ENCODE measurements around the gene COL7A1. TPM values are rescaled to one million over a fixed set of nuclear protein-coding genes. Genes with fewer than 3 reads are reported as not detected.

COL7A1 gene
- total RNA-seq, 1 experiment from 2014 or later: 8.1 TPM

DNA sequence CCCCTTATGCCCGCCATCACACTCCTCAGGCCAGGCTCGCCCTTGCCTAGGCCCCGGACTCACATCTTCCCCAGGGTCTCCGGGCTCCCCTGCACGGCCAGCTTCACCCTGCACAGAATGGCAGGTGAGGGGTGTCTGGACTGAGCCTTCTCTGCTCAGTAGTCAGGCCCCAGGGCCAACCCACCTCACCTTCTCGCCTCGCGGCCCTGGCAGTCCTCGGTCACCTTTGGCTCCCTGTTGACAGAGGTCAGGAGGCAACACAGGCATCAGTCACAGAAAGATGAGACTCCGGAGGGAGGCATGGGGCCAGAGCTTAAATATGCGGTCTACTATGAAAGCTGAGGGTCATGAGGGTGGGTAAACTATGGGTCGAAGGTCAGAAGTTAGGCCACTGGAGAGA, 23.2 kb downstream of the COL7A1 start:
- TF ChIP-seq AR (CRISPR knock-in tag; IDR thresholded peaks at IDR 0.05): no peak
- no peak for TF ChIP-seq ZNF219 (CRISPR knock-in tag; IDR thresholded peaks at IDR 0.05; ENCODE audit: borderline replicate concordance)
- TF ChIP-seq STAT6 (CRISPR knock-in tag; conservative IDR thresholded peaks at IDR 0.05; ENCODE audit: low read depth): no peak
- no peak for TF ChIP-seq SP1 (CRISPR knock-in tag; conservative IDR thresholded peaks at IDR 0.05)
- TF ChIP-seq ZBTB21 (CRISPR knock-in tag; IDR thresholded peaks at IDR 0.05; ENCODE audit: borderline replicate concordance): no peak
- TF ChIP-seq ETV6 (CRISPR knock-in tag; IDR thresholded peaks at IDR 0.05): no peak
- no peak for TF ChIP-seq ZNF396 (CRISPR knock-in tag; IDR thresholded peaks at IDR 0.05; ENCODE audit: borderline replicate concordance)
- TF ChIP-seq TP53 (CRISPR knock-in tag; IDR thresholded peaks at IDR 0.05): no peak
- TF ChIP-seq SMAD3 (CRISPR knock-in tag; IDR thresholded peaks at IDR 0.05; ENCODE audit: borderline replicate concordance): no peak
- TF ChIP-seq OVOL2 (CRISPR knock-in tag; IDR thresholded peaks at IDR 0.05; ENCODE audit: borderline replicate concordance): no peak
- TF ChIP-seq, protein P1, sequence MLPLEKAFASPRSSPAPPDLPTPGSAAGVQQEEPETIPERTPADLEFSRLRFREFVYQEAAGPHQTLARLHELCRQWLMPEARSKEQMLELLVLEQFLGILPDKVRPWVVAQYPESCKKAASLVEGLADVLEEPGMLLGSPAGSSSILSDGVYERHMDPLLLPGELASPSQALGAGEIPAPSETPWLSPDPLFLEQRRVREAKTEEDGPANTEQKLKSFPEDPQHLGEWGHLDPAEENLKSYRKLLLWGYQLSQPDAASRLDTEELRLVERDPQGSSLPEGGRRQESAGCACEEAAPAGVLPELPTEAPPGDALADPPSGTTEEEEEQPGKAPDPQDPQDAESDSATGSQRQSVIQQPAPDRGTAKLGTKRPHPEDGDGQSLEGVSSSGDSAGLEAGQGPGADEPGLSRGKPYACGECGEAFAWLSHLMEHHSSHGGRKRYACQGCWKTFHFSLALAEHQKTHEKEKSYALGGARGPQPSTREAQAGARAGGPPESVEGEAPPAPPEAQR (CRISPR knock-in tag; IDR thresholded peaks at IDR 0.05): no peak
- TF ChIP-seq TEAD4 (CRISPR knock-in tag; IDR thresholded peaks at IDR 0.05): no peak
- no peak for TF ChIP-seq MXD4 (CRISPR knock-in tag; IDR thresholded peaks at IDR 0.05; ENCODE audit: borderline replicate concordance)
- no peak for TF ChIP-seq PRDM15 (CRISPR knock-in tag; IDR thresholded peaks at IDR 0.05)
- TF ChIP-seq, protein P2, sequence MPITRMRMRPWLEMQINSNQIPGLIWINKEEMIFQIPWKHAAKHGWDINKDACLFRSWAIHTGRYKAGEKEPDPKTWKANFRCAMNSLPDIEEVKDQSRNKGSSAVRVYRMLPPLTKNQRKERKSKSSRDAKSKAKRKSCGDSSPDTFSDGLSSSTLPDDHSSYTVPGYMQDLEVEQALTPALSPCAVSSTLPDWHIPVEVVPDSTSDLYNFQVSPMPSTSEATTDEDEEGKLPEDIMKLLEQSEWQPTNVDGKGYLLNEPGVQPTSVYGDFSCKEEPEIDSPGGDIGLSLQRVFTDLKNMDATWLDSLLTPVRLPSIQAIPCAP (CRISPR knock-in tag; IDR thresholded peaks at IDR 0.05): no peak
- no peak for TF ChIP-seq NFE2L1 (CRISPR knock-in tag; IDR thresholded peaks at IDR 0.05)
- TF ChIP-seq, protein P3, sequence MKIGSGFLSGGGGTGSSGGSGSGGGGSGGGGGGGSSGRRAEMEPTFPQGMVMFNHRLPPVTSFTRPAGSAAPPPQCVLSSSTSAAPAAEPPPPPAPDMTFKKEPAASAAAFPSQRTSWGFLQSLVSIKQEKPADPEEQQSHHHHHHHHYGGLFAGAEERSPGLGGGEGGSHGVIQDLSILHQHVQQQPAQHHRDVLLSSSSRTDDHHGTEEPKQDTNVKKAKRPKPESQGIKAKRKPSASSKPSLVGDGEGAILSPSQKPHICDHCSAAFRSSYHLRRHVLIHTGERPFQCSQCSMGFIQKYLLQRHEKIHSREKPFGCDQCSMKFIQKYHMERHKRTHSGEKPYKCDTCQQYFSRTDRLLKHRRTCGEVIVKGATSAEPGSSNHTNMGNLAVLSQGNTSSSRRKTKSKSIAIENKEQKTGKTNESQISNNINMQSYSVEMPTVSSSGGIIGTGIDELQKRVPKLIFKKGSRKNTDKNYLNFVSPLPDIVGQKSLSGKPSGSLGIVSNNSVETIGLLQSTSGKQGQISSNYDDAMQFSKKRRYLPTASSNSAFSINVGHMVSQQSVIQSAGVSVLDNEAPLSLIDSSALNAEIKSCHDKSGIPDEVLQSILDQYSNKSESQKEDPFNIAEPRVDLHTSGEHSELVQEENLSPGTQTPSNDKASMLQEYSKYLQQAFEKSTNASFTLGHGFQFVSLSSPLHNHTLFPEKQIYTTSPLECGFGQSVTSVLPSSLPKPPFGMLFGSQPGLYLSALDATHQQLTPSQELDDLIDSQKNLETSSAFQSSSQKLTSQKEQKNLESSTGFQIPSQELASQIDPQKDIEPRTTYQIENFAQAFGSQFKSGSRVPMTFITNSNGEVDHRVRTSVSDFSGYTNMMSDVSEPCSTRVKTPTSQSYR (CRISPR knock-in tag; IDR thresholded peaks at IDR 0.05): no peak
- no peak for TF ChIP-seq ZNF512 (CRISPR knock-in tag; IDR thresholded peaks at IDR 0.05; ENCODE audit: borderline replicate concordance)
- no peak for TF ChIP-seq ZNF232 (CRISPR knock-in tag; IDR thresholded peaks at IDR 0.05)
- H3K27ac Mint-ChIP-seq: no peak overlapping the region
- no peaks in the 10 kb centered on the region for H3K9me3 Mint-ChIP-seq
- ChIA-PET CTCF (no interaction called here), POLR2A (no interaction called here)
- H3K27me3 Mint-ChIP-seq (ENCODE audit: low read depth): no peaks in the 10 kb centered on the region
- H3K4me3 Mint-ChIP-seq: no peak overlapping the region
- DNase-seq (ENCODE audit: low spot score) (no peak), ATAC-seq (no peak)
- H3K36me3 Mint-ChIP-seq: no peaks in the 10 kb centered on the region
- H3K4me1 Mint-ChIP-seq: no peaks in the 10 kb centered on the region
